ENCODE results near the gene BRPF3.

The BRPF3 gene

GRCh38 chr6:36227379-36228228 lies 31.1 kb downstream of the BRPF3 start:
- no peak for DNase-seq

GRCh38 chr6:36229223-36229622 lies 32.7 kb downstream of the BRPF3 start:
- no peak for DNase-seq

GRCh38 chr6:36230371-36230770 lies 33.8 kb downstream of the BRPF3 start:
- DNase-seq = no peak

GRCh38 chr6:36232172-36232571 lies 35.6 kb downstream of the BRPF3 start:
- no peak for DNase-seq

GRCh38 chr6:36235309-36235708 lies 38.8 kb downstream of the BRPF3 start:
- DNase-seq = no peak

- no peak for DNase-seq
Observed at GRCh38 chr6:36235862-36236261, 39.3 kb downstream of the BRPF3 start.

GRCh38 chr6:36239774-36240173 lies 43.2 kb downstream of the BRPF3 start:
- DNase-seq = no peak

- DNase-seq = no peak
Observed at GRCh38 chr6:36241728-36242127, 45.2 kb downstream of the BRPF3 start.

GRCh38 chr6:36242161-36242560 lies 45.6 kb downstream of the BRPF3 start:
- DNase-seq = no peak

- DNase-seq = no peak
Observed at GRCh38 chr6:36242626-36243025, 46.1 kb downstream of the BRPF3 start.

- DNase-seq = no peak
Observed at GRCh38 chr6:36243562-36244212, 47.1 kb downstream of the BRPF3 start.

- no peak for DNase-seq
Observed at GRCh38 chr6:36244641-36245280, 48.2 kb downstream of the BRPF3 start.

GRCh38 chr6:36245572-36246061 lies 49.1 kb downstream of the BRPF3 start:
- DNase-seq = no peak

GRCh38 chr6:36246506-36247268 lies 50.1 kb downstream of the BRPF3 start:
- no peak for DNase-seq

- DNase-seq = no peak
Observed at GRCh38 chr6:36247693-36248092, 51.1 kb downstream of the BRPF3 start.

- no peak for DNase-seq
Observed at GRCh38 chr6:36248980-36249379, 52.4 kb downstream of the BRPF3 start.

- no peak for DNase-seq
Observed at GRCh38 chr6:36249536-36249935, 53.0 kb downstream of the BRPF3 start.

GRCh38 chr6:36252005-36252404 lies 55.5 kb downstream of the BRPF3 start:
- DNase-seq = peak in 1 of 56 donors; percentile 6

- no peak for DNase-seq
Observed at GRCh38 chr6:36263390-36264000, 67.0 kb downstream of the BRPF3 start.

- DNase-seq = no peak
Observed at GRCh38 chr6:36265744-36266143, 69.2 kb downstream of the BRPF3 start.

Measured in nucleus accumbens (tissue), 56 donors.